ENCODE results near the gene CYSRT1. TPM values are rescaled to one million over a fixed set of nuclear protein-coding genes. Genes with fewer than 3 reads are reported as not detected.

The CYSRT1 gene
- total RNA-seq, 1 donor: 0.36 TPM

GRCh38 chr9:137223078-137223970, 1.6 kb upstream of the CYSRT1 start:
- TF ChIP-seq CTCF (IDR thresholded peaks at IDR 0.05; ENCODE audit: insufficient read depth, low read length): no peak
- peak overlapping the region; percentile 80 for H3K4me3 ChIP-seq (ENCODE audit: low read depth, low read length)
- DNase-seq (ENCODE audit: low read depth): peak; percentile 99

DNA sequence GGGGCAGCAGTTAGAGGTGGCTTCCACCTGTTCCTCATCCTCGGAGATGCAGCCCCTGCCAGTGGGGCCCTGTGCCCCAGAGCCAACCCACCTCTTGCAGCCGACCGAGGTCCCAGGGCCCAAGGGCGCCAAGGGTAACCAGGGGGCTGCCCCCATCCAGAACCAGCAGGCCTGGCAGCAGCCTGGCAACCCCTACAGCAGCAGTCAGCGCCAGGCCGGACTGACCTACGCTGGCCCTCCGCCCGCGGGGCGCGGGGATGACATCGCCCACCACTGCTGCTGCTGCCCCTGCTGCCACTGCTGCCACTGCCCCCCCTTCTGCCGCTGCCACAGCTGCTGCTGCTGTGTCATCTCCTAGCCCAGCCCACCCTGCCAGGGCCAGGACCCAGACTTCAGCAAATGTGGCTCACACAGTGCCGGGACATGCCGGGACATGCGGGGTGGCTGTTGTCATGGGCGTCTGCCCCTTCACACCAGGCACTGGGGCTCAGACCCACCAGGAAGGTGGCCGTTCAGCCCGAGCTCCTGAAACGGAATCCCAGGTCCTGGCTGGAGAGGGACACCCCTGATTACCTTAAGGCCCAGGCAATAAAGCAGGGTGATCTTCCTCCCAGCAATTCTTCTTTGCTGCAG, 841 bp downstream of the CYSRT1 start:
- no peak for DNase-seq (ENCODE audit: low read depth)
- TF ChIP-seq CTCF (IDR thresholded peaks at IDR 0.05; ENCODE audit: insufficient read depth, low read length): no peak
- no peak overlapping the region for H3K4me3 ChIP-seq (ENCODE audit: low read depth, low read length)

GRCh38 chr9:137226338-137227053, 1.5 kb downstream of the CYSRT1 start:
- no peak overlapping the region for H3K4me3 ChIP-seq (ENCODE audit: low read depth, low read length)
- no peak for TF ChIP-seq CTCF (IDR thresholded peaks at IDR 0.05; ENCODE audit: insufficient read depth, low read length)
- no peak for DNase-seq (ENCODE audit: low read depth)

GRCh38 chr9:137227054-137227852, 2.3 kb downstream of the CYSRT1 start, which contains the start of gene RNF224:
Gene RNF224, plus strand, starts transcription at chr9:137227502. Its CDS starts 834 bp downstream, at chr9:137228336.
- H3K4me3 ChIP-seq (ENCODE audit: low read depth, low read length): no peak within 1 kb of the TSS
- DNase-seq (ENCODE audit: low read depth): peak; percentile 69
- peak; percentile 89 for TF ChIP-seq CTCF (IDR thresholded peaks at IDR 0.05; ENCODE audit: insufficient read depth, low read length)

DNA sequence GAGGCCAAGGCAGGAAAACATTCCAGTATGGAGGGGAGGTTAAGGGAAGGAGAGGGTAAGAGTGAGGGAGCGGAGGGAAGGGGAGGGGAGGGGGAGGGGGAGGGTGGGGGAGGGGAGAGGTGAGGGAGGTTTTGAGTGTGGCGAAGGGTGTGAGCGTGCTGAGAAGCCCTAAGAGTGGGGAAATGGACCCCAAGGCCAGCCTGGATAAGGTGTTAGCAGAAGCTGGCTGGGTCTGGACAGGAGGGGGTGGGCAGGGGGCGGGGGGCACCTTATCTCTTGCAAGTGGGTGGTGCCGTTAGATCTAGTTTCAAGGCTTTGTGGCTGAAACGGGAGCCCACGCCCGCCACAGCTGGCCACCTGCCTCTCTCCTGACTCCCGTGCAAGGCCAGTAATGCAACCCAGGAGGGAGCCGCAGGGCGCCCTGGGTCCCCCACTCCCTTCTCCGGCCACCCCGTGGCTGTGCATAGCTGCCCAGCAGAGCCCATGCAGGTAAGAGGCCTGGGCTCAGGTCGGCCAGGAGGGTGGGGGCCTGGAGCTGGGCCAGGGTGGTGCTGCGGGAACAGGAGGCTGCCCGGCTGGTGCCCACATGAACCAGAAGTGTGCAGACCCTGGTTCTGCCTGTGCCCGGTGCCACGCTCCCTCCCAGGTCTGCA, 3.0 kb downstream of the CYSRT1 start:
- TF ChIP-seq CTCF (IDR thresholded peaks at IDR 0.05; ENCODE audit: insufficient read depth, low read length): no peak
- H3K4me3 ChIP-seq (ENCODE audit: low read depth, low read length): no peak overlapping the region
- no peak for DNase-seq (ENCODE audit: low read depth)
